HG02623 (cell line): ENCODE data around the gene MPO.

Source experiments
- ATAC-seq: cut with Tn5 transposase; IDR thresholded peaks from one replicate; pipeline ENCODE4 v1.9.1; 2021; ENCODE audit warnings: moderate library complexity; ENCODE audit not compliant: unreplicated experiment

The MPO gene

GRCh38 chr17:58235821-58236220 is 44.9 kb downstream of the MPO start:
- no peak for ATAC-seq

- no peak for ATAC-seq
Measured at GRCh38 chr17:58234512-58234911, 46.2 kb downstream of the MPO start.

- ATAC-seq: no peak
Measured at GRCh38 chr17:58233543-58233942, 47.2 kb downstream of the MPO start.

- ATAC-seq: peak; percentile 76
Measured at GRCh38 chr17:58232707-58233156, 48.0 kb downstream of the MPO start.

GRCh38 chr17:58231641-58232040 is 49.1 kb downstream of the MPO start:
- ATAC-seq: no peak

- ATAC-seq: no peak
Measured at GRCh38 chr17:58229881-58230280, 50.9 kb downstream of the MPO start.

GRCh38 chr17:58229384-58229783 is 51.4 kb downstream of the MPO start:
- no peak for ATAC-seq

- ATAC-seq: no peak
Measured at GRCh38 chr17:58228679-58229078, 52.1 kb downstream of the MPO start.

- no peak for ATAC-seq
Measured at GRCh38 chr17:58227733-58228132, 53.0 kb downstream of the MPO start.

GRCh38 chr17:58224315-58224714 is 56.4 kb downstream of the MPO start:
- no peak for ATAC-seq
